Thyroid gland (tissue), 4 donors: Measurements from ENCODE around the gene NPB. TPM values are rescaled to one million over a fixed set of nuclear protein-coding genes. Genes with fewer than 3 reads are reported as not detected.

Experiments used
- DNase-seq, 2 donors: peaks; one replicate each; pipeline ENCODE4 v3.0.0-alpha.2; 2019
- H3K27ac ChIP-seq, 3 donors: fragments of 200-600 bp; sonication (generic); 1 replicate in 2 of 3; 2 replicates in 1 of 3; pipeline ENCODE4 v1.5.1; 2016 to 2019; ENCODE audit warnings: mild to moderate bottlenecking in 1 of 3, moderate library complexity in 1 of 3
- H3K27me3 ChIP-seq: fragments of 200-600 bp; sonication (generic); one replicate; pipeline ENCODE4 v1.5.1; 2019
- H3K36me3 ChIP-seq, 2 donors: fragments of 200-600 bp; sonication (generic); one replicate each; pipeline ENCODE4 v1.5.1; 2016 to 2019
- H3K4me1 ChIP-seq, 2 donors: fragments of 200-600 bp; sonication (generic); one replicate each; pipeline ENCODE4 v1.5.1; 2017 to 2019
- H3K4me3 ChIP-seq, 3 donors: fragments of 200-600 bp; sonication (generic); replicated peaks in 1 of 3; 1 replicate in 2 of 3; 2 replicates in 1 of 3; pipeline ENCODE4 v1.5.1; 2016; ENCODE audit warnings: mild to moderate bottlenecking in 1 of 3
- H3K9me3 ChIP-seq: fragments of 200-600 bp; sonication (generic); one replicate; pipeline ENCODE4 v1.5.1; 2017
- POLR2A ChIP-seq, 2 donors: fragments of 450-650 bp; IDR thresholded peaks; one replicate each; pipeline ENCODE4 v1.6.1; 2017; ENCODE audit warnings: antibody characterized with exemption in 2 of 2, mild to moderate bottlenecking in 2 of 2, moderate library complexity in 1 of 2
- WGBS, 2 donors: methylation state at CpG; one replicate each; pipeline ENCODE4 v1.1.5; 2017; 5-methylcytosine and 5-hydroxymethylcytosine counted together
- intact Hi-C: fragments of 100-400 bp; cut with DNase I; formaldehyde crosslinking; loops from one replicate; pipeline ENCODE4 v1.15.1; 2023
- total RNA-seq, 4 donors: library from RNA; depleted of rRNA; stranded (reverse); fragments of >200 nt; gene quantifications; one replicate each; pipeline ENCODE4 v1.2.3, GENCODE V29; 2016
- TF ChIP-seq, protein P1 (sequence below), 6 experiments: fragments of 200-600 bp in 3 of 6; fragments of 450-650 bp in 3 of 6; sonication (generic) in 3 of 6; IDR thresholded peaks; one replicate each; pipeline ENCODE4 v1.5.1; 2016 to 2019; ENCODE audit warnings: antibody characterized with exemption in 6 of 6, mild to moderate bottlenecking in 2 of 6, inconsistent platforms in 1 of 6, moderate library complexity in 1 of 6

NPB gene
- total RNA-seq, 4 donors from 2014 or later, result 0.33 to 1.1 (median 0.38) TPM; not detected in 1

DNA sequence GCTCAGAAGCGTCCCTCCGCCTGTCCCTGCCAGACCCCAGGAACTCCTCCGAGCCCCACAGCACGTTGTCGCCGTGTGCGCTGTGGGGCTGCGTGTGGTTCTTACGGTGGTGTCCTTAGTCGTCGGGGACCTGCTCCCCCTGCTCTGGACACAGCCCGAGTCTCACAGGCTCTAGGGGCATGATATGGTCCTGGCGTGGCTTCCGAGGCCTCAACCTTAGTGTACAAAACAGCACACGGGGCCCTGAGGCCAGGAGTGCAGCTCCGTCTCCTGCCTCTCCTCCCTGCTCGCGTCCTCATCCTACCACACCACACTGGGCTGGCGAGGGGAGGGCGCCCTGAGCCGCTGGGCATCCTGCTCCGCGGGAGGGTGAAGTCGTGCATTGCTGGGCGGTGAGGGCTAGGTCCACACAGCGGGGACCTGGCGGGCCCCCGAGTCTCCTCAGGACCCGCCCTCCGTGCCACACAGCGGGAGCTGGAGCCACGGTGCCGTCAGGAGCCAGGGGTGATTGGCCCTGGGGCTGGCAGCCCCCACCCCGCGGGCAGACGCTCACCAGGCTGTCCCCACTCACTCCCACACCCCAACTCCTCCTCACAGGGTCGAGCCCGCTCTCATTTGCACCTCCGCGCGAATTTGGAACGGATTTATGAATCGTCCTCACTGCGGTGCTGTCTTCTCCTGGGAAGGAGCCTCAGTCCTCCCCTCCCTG, 26.7 kb downstream of the NPB start:
- intact Hi-C loops, result no loop called here
- no peak for TF ChIP-seq POLR2A (IDR thresholded peaks at IDR 0.05)
- TF ChIP-seq, protein P1, sequence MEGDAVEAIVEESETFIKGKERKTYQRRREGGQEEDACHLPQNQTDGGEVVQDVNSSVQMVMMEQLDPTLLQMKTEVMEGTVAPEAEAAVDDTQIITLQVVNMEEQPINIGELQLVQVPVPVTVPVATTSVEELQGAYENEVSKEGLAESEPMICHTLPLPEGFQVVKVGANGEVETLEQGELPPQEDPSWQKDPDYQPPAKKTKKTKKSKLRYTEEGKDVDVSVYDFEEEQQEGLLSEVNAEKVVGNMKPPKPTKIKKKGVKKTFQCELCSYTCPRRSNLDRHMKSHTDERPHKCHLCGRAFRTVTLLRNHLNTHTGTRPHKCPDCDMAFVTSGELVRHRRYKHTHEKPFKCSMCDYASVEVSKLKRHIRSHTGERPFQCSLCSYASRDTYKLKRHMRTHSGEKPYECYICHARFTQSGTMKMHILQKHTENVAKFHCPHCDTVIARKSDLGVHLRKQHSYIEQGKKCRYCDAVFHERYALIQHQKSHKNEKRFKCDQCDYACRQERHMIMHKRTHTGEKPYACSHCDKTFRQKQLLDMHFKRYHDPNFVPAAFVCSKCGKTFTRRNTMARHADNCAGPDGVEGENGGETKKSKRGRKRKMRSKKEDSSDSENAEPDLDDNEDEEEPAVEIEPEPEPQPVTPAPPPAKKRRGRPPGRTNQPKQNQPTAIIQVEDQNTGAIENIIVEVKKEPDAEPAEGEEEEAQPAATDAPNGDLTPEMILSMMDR (IDR thresholded peaks at IDR 0.05), result no peak
- WGBS, 2 donors, result 32 to 53% methylated on average over 13 to 23 of the region's 44 CpGs

DNA sequence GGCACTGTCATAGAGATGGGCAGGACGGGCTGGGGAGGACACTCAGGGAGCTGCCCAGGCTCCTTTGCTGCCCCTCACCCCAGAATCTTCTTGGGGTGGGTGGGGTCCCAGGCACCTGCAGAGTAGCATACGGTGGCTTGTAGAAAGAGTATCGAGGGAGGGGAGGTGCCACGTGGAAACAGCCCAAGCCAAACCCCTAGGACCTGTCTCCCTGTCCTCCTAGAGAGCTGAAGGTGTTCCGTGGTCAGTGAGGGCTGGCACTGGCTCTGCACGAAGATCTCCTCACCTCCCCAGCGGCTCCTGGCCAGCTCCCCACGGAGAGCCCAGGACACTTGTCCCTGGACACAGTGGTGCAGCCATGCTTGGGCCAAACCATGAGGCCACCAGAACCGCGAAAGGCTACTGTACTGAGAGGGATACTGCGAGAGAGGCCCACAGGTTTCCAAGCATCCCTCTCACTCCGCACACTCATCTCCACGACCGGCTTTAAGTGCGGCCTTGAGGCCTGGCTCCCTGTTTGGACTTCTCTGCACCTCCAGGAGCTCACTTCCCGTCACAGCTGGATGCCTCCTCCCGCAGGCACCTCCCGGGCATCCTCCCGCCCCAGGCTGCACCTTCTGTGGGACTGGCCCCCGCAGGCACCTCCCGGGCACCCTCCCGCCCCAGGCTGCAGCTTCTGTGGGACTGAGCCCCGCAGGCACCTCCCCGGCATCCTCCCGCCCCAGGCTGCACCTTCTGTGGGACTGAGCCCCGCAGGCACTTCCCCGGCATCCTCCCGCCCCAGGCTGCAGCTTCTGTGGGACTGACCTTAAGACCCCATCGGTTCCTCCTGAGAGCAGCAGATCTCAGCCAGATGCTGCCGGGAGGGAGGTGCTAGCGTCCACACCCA, 27.5 kb downstream of the NPB start:
- H3K4me1 ChIP-seq, result peaks cover 21 to 29% of the 10 kb centered on the region in 2 donors
- no peaks in the 10 kb centered on the region for H3K9me3 ChIP-seq
- H3K36me3 ChIP-seq, result no peaks in the 10 kb centered on the region
- H3K4me3 ChIP-seq, result no peak overlapping the region
- H3K27ac ChIP-seq, result no peak overlapping the region
- DNase-seq, result no peak
- 89 to 92% methylated on average over 25 to 31 of the region's 31 CpGs for WGBS, 2 donors
- no peak for TF ChIP-seq POLR2A (IDR thresholded peaks at IDR 0.05)
- TF ChIP-seq, protein P1 (IDR thresholded peaks at IDR 0.05), result no peak
- H3K27me3 ChIP-seq, result no peaks in the 10 kb centered on the region
- intact Hi-C loops, result no loop called here

More for the DNA sequence above, 26.7 kb downstream of the NPB start:
- Histone ChIP-seq H3K4me1 (peaks cover 29 to 37% of the 10 kb centered on the region in 2 donors), H3K4me3 (peak overlapping the region in 2 of 3 donors; percentile 29 to 98), H3K9me3 (no peaks in the 10 kb centered on the region), H3K36me3 (no peaks in the 10 kb centered on the region), H3K27ac (no peak overlapping the region), H3K27me3 (no peaks in the 10 kb centered on the region)
- peak; percentile 12 to 25 for DNase-seq

DNA sequence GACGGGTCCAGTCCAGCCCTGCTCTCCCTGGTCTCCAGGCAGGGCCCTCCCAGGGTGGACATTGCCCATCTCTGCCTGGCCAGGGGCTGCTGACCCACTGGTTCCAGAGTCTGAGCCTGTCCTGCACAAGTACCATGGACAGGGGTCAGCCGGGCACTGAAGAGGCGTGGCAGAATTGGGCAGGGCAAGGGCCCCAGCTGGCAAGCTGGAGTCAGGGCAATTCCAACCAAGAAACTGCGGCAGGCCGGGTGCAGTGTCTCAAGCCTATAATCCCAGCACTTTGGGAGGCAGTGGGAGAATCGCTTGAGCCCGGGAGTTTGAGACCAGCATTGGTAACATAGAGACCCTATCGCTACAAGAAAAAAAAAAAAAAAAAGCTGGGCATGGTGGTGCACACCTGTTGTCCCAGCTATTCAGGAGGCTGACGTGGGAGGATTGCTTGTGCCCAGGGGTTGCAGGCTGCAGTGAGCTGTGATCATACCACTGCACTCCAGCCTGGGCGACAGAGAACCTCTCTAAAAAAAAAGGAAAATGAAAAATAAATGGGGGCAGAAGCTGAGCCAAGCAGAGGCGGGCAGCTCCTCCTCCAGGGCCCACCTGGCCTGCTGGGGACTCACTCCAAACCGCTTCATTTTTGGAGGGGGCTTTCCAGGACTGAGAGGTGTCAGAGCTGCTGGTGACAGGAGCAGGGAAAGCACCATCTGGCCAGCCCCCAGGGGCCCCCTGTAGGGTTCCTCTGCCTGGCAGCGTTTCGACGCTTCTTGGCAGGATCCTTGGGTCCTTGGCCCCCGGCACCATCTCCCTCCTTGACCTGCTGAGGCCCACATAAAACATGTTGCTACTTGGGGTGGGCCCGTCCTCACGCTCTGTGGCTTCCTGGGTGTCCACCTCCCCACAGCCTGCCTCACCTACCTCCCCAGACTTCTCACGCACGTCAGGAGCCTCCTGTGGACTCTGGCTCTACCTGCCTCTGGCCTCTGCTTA, 28.4 kb downstream of the NPB start:
- DNase-seq, result no peak
- H3K27me3 ChIP-seq, result no peaks in the 10 kb centered on the region
- H3K9me3 ChIP-seq, result no peaks in the 10 kb centered on the region
- H3K4me1 ChIP-seq, result peaks cover 12 to 19% of the 10 kb centered on the region in 2 donors
- intact Hi-C loops, result no loop called here
- WGBS, 2 donors, result 85% methylated on average over 13 to 15 of the region's 20 CpGs
- no peak overlapping the region for H3K4me3 ChIP-seq
- H3K27ac ChIP-seq, result no peak overlapping the region
- TF ChIP-seq, protein P1 (IDR thresholded peaks at IDR 0.05), result no peak
- TF ChIP-seq POLR2A (IDR thresholded peaks at IDR 0.05), result no peak
- no peaks in the 10 kb centered on the region for H3K36me3 ChIP-seq

DNA sequence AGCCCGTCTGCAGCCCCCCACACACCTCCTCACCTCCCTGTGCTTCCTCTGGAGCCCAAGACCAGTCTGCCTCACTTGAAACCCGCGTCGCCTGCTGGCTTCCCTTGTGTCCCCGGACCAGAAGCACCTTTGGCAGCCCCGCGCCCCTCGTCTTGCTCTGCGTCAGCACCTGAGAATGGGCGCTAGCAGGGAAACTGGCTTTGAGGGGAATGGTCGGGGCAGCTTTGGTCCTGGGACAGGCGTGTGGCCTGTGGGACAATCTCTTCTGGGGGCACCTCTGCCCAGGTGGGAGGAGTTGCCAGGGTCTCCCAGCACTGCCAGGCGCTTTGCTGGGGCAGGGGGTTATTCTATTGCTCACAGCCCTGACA, 29.1 kb downstream of the NPB start:
- TF ChIP-seq, protein P1 (IDR thresholded peaks at IDR 0.05), result no peak
- no peak for TF ChIP-seq POLR2A (IDR thresholded peaks at IDR 0.05)

More for the DNA sequence above, 29.1 kb downstream of the NPB start:
- no peaks in the 10 kb centered on the region for H3K36me3 ChIP-seq
- DNase-seq, result no peak
- WGBS, 2 donors, result 64 to 78% methylated on average over 7 to 12 of the region's 13 CpGs
- intact Hi-C loops, result no loop called here
- peaks cover 9 to 12% of the 10 kb centered on the region in 2 donors for H3K4me1 ChIP-seq
- no peaks in the 10 kb centered on the region for H3K9me3 ChIP-seq
- H3K4me3 ChIP-seq, result no peak overlapping the region
- no peaks in the 10 kb centered on the region for H3K27me3 ChIP-seq
- no peak overlapping the region for H3K27ac ChIP-seq
